Upper lobe of right lung (tissue), 1 donor: ENCODE data around the gene DIP2C. TPM values are rescaled to one million over a fixed set of nuclear protein-coding genes. Genes with fewer than 3 reads are reported as not detected.

ENCODE experiments used
- ATAC-seq: fragments of 200-7000 bp; cut with Tn5 transposase; one replicate; pipeline ENCODE4 v1.9.1; 2020; ENCODE audit warnings: mild to moderate bottlenecking, moderate library complexity
- DNase-seq: peaks from one replicate; pipeline ENCODE4 v3.0.0-alpha.2; 2020
- H3K27ac ChIP-seq: fragments of 200-600 bp; one replicate; pipeline ENCODE4 v1.8.0; 2022
- H3K27me3 ChIP-seq: fragments of 200-600 bp; one replicate; pipeline ENCODE4 v1.8.0; 2022; ENCODE audit warnings: mild to moderate bottlenecking
- H3K36me3 ChIP-seq: fragments of 200-600 bp; one replicate; pipeline ENCODE4 v1.8.0; 2022
- H3K4me1 ChIP-seq: fragments of 200-600 bp; one replicate; pipeline ENCODE4 v1.8.0; 2022
- H3K4me3 ChIP-seq: fragments of 200-600 bp; one replicate; pipeline ENCODE4 v1.8.0; 2022; ENCODE audit warnings: mild to moderate bottlenecking
- H3K9me3 ChIP-seq: fragments of 200-600 bp; one replicate; pipeline ENCODE4 v1.8.0; 2022
- CTCF ChIP-seq: fragments of 200-600 bp; IDR thresholded peaks from one replicate; pipeline ENCODE4 v1.8.0; 2022; ENCODE audit warnings: antibody characterized with exemption
- intact Hi-C: fragments of 100-400 bp; cut with DNase I; formaldehyde crosslinking; loops from one replicate; pipeline ENCODE4 v1.11.0; 2022
- total RNA-seq: library from RNA; stranded (reverse); fragmentation: NEBNext Ultra II Directional; extraction: Animal tissue kit (Norgen Biotek cat#: 25700); gene quantifications from one replicate; pipeline ENCODE4 v1.2.1, GENCODE V29; 2021
- donor health status: DM: no; HTN: yes; CAD: no; lungs with severe emphysema.

The DIP2C gene
- total RNA-seq, 1 donor from 2014 or later = 17.3 TPM

- Histone ChIP-seq H3K27me3 (no peaks in the 10 kb centered on the region), H3K36me3 (no peaks in the 10 kb centered on the region), H3K4me3 (no peak overlapping the region), H3K27ac (no peak overlapping the region), H3K4me1 (no peaks in the 10 kb centered on the region), H3K9me3 (no peaks in the 10 kb centered on the region)
- no peak for TF ChIP-seq CTCF
- intact Hi-C loops = no loop called here
- ATAC-seq (no peak), DNase-seq (no peak)
These were observed 129.8 kb downstream of the DIP2C start for GRCh38 chr10:559767-560047.

- no peak overlapping the region for H3K4me3 ChIP-seq
These were observed 130.3 kb downstream of the DIP2C start for GRCh38 chr10:558891-559766.

GRCh38 chr10:558364-558763 is 131.1 kb downstream of the DIP2C start:
- H3K27ac ChIP-seq = no peak overlapping the region
- no peaks in the 10 kb centered on the region for H3K36me3 ChIP-seq
- peaks cover 1% of the 10 kb centered on the region for H3K4me1 ChIP-seq
- no peak overlapping the region for H3K4me3 ChIP-seq
- ATAC-seq (no peak), DNase-seq (no peak)
- intact Hi-C loops = no loop called here
- no peaks in the 10 kb centered on the region for H3K27me3 ChIP-seq
- TF ChIP-seq CTCF = no peak
- no peaks in the 10 kb centered on the region for H3K9me3 ChIP-seq

More at GRCh38 chr10:558891-559766, 130.3 kb downstream of the DIP2C start:
- no peak for DNase-seq
- no peaks in the 10 kb centered on the region for H3K36me3 ChIP-seq
- no peak overlapping the region for H3K27ac ChIP-seq
- ATAC-seq = no peak
- intact Hi-C loops = no loop called here
- no peaks in the 10 kb centered on the region for H3K9me3 ChIP-seq
- H3K27me3 ChIP-seq = no peaks in the 10 kb centered on the region
- no peaks in the 10 kb centered on the region for H3K4me1 ChIP-seq
- no peak for TF ChIP-seq CTCF

- TF ChIP-seq CTCF = no peak
- H3K36me3 ChIP-seq = no peaks in the 10 kb centered on the region
- H3K27ac ChIP-seq = no peak overlapping the region
- H3K9me3 ChIP-seq = no peaks in the 10 kb centered on the region
- DNase-seq (no peak), ATAC-seq (no peak)
- no peaks in the 10 kb centered on the region for H3K27me3 ChIP-seq
- H3K4me3 ChIP-seq = no peak overlapping the region
- intact Hi-C loops = no loop called here
- H3K4me1 ChIP-seq = peaks cover 6% of the 10 kb centered on the region
These were observed 131.6 kb downstream of the DIP2C start for GRCh38 chr10:557792-558328.

GRCh38 chr10:556971-557637 is 132.4 kb downstream of the DIP2C start:
- H3K4me1 ChIP-seq = peaks cover 8% of the 10 kb centered on the region
- no peak overlapping the region for H3K4me3 ChIP-seq
- intact Hi-C loops = no loop called here
- DNase-seq (no peak), ATAC-seq (no peak)
- no peaks in the 10 kb centered on the region for H3K36me3 ChIP-seq
- no peak for TF ChIP-seq CTCF
- no peak overlapping the region for H3K27ac ChIP-seq
- H3K9me3 ChIP-seq = no peaks in the 10 kb centered on the region
- H3K27me3 ChIP-seq = no peaks in the 10 kb centered on the region
